ENCODE data around the gene RHOF.

The RHOF gene

GRCh38 chr12:121793440-121793837 lies at the start of gene RHOF:
TSS of gene RHOF (minus strand) at chr12:121793688. CDS start at chr12:121793633, 55 bp downstream.
- peak in 1 of 2 donors; percentile 71 for DNase-seq (ENCODE audit: low read depth in 2 of 2)

GRCh38 chr12:121839993-121840761 lies 46.7 kb upstream of the RHOF start:
- DNase-seq (ENCODE audit: low read depth in 2 of 2): no peak

- DNase-seq (ENCODE audit: low read depth in 2 of 2): peak; percentile 100
Measured at GRCh38 chr12:121839106-121839992, 45.9 kb upstream of the RHOF start.

GRCh38 chr12:121838126-121838525 lies 44.6 kb upstream of the RHOF start:
- no peak for DNase-seq (ENCODE audit: low read depth in 2 of 2)

- no peak for DNase-seq (ENCODE audit: low read depth in 2 of 2)
Measured at GRCh38 chr12:121837680-121838079, 44.2 kb upstream of the RHOF start.

GRCh38 chr12:121831571-121832245 lies 38.2 kb upstream of the RHOF start:
- no peak for DNase-seq (ENCODE audit: low read depth in 2 of 2)

- no peak for DNase-seq (ENCODE audit: low read depth in 2 of 2)
Measured at GRCh38 chr12:121830588-121831265, 37.2 kb upstream of the RHOF start.

- no peak for DNase-seq (ENCODE audit: low read depth in 2 of 2)
Measured at GRCh38 chr12:121830134-121830533, 36.6 kb upstream of the RHOF start.

GRCh38 chr12:121829250-121829918 lies 35.9 kb upstream of the RHOF start:
- no peak for DNase-seq (ENCODE audit: low read depth in 2 of 2)

GRCh38 chr12:121828826-121829225 lies 35.3 kb upstream of the RHOF start:
- no peak for DNase-seq (ENCODE audit: low read depth in 2 of 2)

- DNase-seq (ENCODE audit: low read depth in 2 of 2): no peak
Measured at GRCh38 chr12:121828306-121828705, 34.8 kb upstream of the RHOF start.

GRCh38 chr12:121827351-121828099 lies 34.0 kb upstream of the RHOF start:
- no peak for DNase-seq (ENCODE audit: low read depth in 2 of 2)

GRCh38 chr12:121826318-121827150 lies 33.0 kb upstream of the RHOF start:
- no peak for DNase-seq (ENCODE audit: low read depth in 2 of 2)

- no peak for DNase-seq (ENCODE audit: low read depth in 2 of 2)
Measured at GRCh38 chr12:121825041-121825523, 31.6 kb upstream of the RHOF start.

GRCh38 chr12:121823727-121824115 lies 30.2 kb upstream of the RHOF start:
- no peak for DNase-seq (ENCODE audit: low read depth in 2 of 2)

GRCh38 chr12:121823101-121823726 lies 29.7 kb upstream of the RHOF start:
- DNase-seq (ENCODE audit: low read depth in 2 of 2): no peak

- no peak for DNase-seq (ENCODE audit: low read depth in 2 of 2)
Measured at GRCh38 chr12:121822393-121823100, 29.1 kb upstream of the RHOF start.

GRCh38 chr12:121820056-121820455 lies 26.6 kb upstream of the RHOF start:
- DNase-seq (ENCODE audit: low read depth in 2 of 2): no peak
